Measurements from ENCODE around the gene EARS2. TPM values are rescaled to one million over a fixed set of nuclear protein-coding genes. Genes with fewer than 3 reads are reported as not detected.

Gene EARS2
- total and polyA plus RNA-seq, 10 of the 15 experiments (the other 5 are each of a cell fraction or from before 2014, with no cell fraction given), result 12.9 to 65.9 (median 33.5) TPM

DNA sequence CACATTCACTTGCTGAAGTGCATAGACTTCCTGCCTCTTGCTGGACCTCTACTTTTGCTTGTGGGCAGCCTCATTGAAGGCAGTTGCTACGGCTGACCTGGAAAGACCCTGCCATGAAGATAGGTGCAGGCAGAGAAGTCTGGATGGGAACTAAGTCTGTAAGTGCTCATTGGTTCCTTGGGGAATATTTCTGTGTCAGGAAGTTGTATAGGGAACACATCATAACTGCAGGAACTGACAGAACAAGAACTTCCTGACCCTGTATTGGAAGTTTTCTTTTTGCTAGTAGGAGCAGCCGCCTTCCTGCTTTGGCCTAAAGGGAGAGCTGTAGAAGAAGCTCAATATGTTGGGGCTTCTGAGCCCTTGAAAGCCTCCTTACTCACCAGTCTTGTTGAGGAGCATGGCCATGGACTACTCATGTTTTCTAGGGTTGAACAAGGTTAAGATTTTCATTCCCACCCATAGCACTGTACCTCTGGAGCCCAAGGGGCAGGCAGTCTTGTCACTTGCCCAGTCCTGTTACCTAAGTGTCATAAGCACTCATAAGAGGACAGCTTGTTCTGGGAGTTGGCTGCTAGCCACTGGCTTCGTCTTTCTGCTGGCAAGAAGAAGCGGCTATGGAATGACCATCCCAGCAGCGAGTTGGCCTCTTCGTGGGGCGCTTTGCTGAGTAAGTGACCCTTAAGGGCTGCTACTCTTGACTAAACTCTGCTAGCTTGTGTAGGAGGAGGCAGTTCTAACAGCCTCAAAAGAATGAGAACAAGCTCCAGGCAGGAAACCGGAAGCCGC, 7.6 kb upstream of the EARS2 start:
- Histone ChIP-seq H3K27me3 (replicated peaks in 1 of 2; ENCODE audit: control insufficient read depth in 2 of 2, insufficient read depth in 2 of 2, low read length in 1 of 2) (no peaks in the 10 kb centered on the region), H3K4me1 (ENCODE audit: control insufficient read depth, insufficient read depth, low read length) (peaks cover under 1% of the 10 kb centered on the region; the same call in 1 of the 2 replicates), H2AFZ (ENCODE audit: control insufficient read depth, low read depth, low read length) (no peak overlapping the region), H3K27ac (ENCODE audit: control insufficient read depth, insufficient read depth) (no peak overlapping the region), H3K79me2 (ENCODE audit: control insufficient read depth, insufficient read depth, low read length) (peaks cover 5% of the 10 kb centered on the region; the same call in 1 of the 2 replicates), H3K9ac (ENCODE audit: control insufficient read depth, insufficient read depth, low read length) (no peak overlapping the region), H3K4me2 (ENCODE audit: control insufficient read depth, insufficient read depth) (no peak overlapping the region), H3K36me3 (ENCODE audit: control insufficient read depth in 2 of 2, insufficient read depth in 2 of 2, low read length in 1 of 2) (peaks cover 4 to 37% of the 10 kb centered on the region in 2 experiments), H3K4me3 (no peak overlapping the region), H3K9me3 (replicated peaks; ENCODE audit: control insufficient read depth, insufficient read depth, low read length) (no peaks in the 10 kb centered on the region), H4K20me1 (ENCODE audit: control insufficient read depth, insufficient read depth) (no peaks in the 10 kb centered on the region)
- CTCF ChIA-PET, result no interaction called here
- TF ChIP-seq RELB (IDR thresholded peaks at IDR 0.05; ENCODE audit: low read depth) (no peak), HDAC2 (IDR thresholded peaks at IDR 0.05) (no peak), NFYA (IDR thresholded peaks at IDR 0.05; ENCODE audit: borderline replicate concordance, low read depth, low read length) (no peak), E2F8 (IDR thresholded peaks at IDR 0.05; ENCODE audit: low read depth, partially characterized antibody) (no peak), BCL11A (IDR thresholded peaks at IDR 0.05; ENCODE audit: low read depth, low read length) (no peak), SMAD1 (IDR thresholded peaks at IDR 0.05; ENCODE audit: low read depth, partially characterized antibody) (no peak), IRF4 (IDR thresholded peaks at IDR 0.05; ENCODE audit: low read depth, low read length) (no peak), MEF2A (IDR thresholded peaks at IDR 0.05; ENCODE audit: insufficient read depth, low read depth, low read length) (no peak), CREM (IDR thresholded peaks at IDR 0.05; ENCODE audit: low read depth) (no peak), NBN (IDR thresholded peaks at IDR 0.05) (no peak), PML (IDR thresholded peaks at IDR 0.05; ENCODE audit: low read length) (no peak), ESRRA (IDR thresholded peaks at IDR 0.05; ENCODE audit: low read length) (no peak), SREBF1 (IDR thresholded peaks at IDR 0.05; ENCODE audit: low read length) (no peak)
- TF ChIP-seq, protein P1, sequence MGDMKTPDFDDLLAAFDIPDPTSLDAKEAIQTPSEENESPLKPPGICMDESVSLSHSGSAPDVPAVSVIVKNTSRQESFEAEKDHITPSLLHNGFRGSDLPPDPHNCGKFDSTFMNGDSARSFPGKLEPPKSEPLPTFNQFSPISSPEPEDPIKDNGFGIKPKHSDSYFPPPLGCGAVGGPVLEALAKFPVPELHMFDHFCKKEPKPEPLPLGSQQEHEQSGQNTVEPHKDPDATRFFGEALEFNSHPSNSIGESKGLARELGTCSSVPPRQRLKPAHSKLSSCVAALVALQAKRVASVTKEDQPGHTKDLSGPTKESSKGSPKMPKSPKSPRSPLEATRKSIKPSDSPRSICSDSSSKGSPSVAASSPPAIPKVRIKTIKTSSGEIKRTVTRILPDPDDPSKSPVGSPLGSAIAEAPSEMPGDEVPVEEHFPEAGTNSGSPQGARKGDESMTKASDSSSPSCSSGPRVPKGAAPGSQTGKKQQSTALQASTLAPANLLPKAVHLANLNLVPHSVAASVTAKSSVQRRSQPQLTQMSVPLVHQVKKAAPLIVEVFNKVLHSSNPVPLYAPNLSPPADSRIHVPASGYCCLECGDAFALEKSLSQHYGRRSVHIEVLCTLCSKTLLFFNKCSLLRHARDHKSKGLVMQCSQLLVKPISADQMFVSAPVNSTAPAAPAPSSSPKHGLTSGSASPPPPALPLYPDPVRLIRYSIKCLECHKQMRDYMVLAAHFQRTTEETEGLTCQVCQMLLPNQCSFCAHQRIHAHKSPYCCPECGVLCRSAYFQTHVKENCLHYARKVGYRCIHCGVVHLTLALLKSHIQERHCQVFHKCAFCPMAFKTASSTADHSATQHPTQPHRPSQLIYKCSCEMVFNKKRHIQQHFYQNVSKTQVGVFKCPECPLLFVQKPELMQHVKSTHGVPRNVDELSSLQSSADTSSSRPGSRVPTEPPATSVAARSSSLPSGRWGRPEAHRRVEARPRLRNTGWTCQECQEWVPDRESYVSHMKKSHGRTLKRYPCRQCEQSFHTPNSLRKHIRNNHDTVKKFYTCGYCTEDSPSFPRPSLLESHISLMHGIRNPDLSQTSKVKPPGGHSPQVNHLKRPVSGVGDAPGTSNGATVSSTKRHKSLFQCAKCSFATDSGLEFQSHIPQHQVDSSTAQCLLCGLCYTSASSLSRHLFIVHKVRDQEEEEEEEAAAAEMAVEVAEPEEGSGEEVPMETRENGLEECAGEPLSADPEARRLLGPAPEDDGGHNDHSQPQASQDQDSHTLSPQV (IDR thresholded peaks at IDR 0.05), result no peak
- POLR2A ChIA-PET, result interaction anchor here (0.6 kb wide), 1 partner anchor 108 kb away, joined by 4 read pairs; no protein-coding TSS in a partner anchor
- FAIRE-seq, result no peak
- no peak for ATAC-seq
- 93% methylated on average over 9 of the region's 9 CpGs for WGBS (ENCODE audit: insufficient coverage, insufficient replicate concordance, low lambda C conversion rate, missing lambda C conversion rate)
- no peak for DNase-seq (ENCODE audit: low read depth, low spot score)
- no TSS peak for BruUV-seq (replicated peaks)
- RAD21 ChIA-PET (ENCODE audit: unreplicated experiment), result no interaction called here
- in situ Hi-C loops (cut with MboI) (no loop called here), intact Hi-C loops (cut with micrococcal nuclease; ENCODE audit: unreplicated experiment) (no loop called here)
- SMC1A ChIA-PET (ENCODE audit: uncharacterized antibody, unreplicated experiment), result no interaction called here

All from GM12878 (cell line).